Fibroblast of peridontal ligament (primary cell): ENCODE results near the gene UNC5A.
A peak's percentile ranks its signal among the peaks of the same experiment; 100 is the strongest.

Experiments used
- DNase-seq: peaks from one replicate; pipeline ENCODE4 v3.0.0-alpha.2; 2010; ENCODE audit errors: extremely low read depth

Gene UNC5A

GRCh38 chr5:176894298-176894697 is 83.9 kb downstream of the UNC5A start:
- no peak for DNase-seq

GRCh38 chr5:176895831-176896230 is 85.5 kb downstream of the UNC5A start:
- DNase-seq: no peak

DNA sequence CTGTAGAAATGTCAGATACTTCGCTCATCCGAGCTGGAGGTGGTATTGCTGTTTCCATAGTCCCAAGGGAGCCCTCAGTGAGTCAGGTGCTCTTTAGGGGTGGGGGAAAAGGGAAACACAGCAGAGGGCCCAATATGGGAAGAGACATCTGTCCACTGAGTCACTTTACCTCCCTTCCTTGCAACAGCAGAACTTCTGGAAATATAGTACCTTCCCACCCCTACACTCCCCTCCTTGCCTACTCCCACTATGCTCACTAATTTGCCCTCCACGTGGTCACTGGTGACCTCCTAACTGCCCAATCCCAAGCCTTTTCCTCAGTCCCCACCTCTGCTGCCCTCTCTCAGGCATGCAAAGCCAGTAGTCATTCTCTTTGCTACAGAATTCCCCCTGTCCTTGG is 86.9 kb downstream of the UNC5A start:
- DNase-seq: no peak

- DNase-seq: no peak
Measured at GRCh38 chr5:176899296-176899891, 89.0 kb downstream of the UNC5A start, which contains the start of gene HK3. TSS of gene HK3 (minus strand) at chr5:176899346. CDS start at chr5:176896159, 3,187 bp downstream.

DNA sequence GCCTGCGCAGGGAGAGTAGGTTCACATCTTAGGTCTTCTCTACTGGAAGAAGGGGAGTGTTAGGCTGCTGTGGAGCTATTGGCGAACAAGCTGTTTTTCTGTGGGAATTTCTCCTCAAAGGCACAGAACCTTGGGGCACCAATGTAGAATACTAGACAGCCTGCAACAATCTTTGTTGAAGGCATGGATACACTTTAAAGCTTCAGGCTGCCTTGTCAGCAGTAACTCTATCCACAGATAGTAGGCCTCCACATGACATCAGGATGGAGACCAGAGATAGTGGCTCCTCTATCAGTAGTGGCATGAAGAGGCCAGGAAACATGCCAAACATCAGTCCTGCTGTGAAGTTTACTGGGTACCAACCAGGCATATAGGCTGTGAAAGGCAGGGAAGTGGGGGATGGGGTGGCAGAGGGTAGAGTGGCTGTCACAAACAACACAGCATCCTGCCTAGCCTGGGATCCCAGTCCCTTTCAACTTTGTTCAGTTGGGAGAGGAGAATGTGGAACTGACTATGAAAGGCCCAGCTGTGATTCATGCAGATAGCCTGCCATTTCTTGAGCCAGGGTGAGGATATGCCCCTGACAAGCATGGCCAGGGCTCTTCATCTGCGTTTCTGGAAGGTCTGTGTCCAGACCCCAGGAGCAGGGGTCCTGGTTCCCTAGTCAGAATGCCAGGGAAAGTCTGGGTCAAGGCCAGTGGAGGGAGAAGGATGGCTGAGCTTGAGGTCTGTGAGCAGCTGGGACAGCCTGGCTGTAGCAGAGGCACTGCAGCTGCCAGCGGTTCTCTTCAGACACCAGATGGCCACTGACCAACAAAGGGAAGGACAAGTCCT is 89.8 kb downstream of the UNC5A start:
- no peak for DNase-seq

DNA sequence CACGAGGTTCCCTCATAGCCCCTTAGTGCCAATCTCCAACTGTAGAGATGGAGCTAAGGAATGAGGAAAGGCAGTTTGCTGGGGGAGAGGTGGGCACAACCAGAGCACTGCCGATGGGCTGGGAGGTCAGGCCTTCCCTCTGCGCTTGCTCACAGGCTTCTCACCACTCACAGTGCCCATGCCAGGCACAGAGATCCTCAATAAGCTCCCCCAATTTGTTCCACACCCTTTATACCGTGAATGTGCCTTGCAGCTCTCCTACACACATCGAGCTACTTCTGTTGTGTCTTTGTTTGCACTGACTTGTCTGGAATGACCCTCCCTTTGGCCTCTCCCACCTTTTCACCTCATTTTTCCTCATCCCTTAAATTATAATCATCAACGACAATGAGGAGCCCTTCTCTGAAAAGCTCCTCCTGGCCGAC is 90.4 kb downstream of the UNC5A start:
- no peak for DNase-seq

GRCh38 chr5:176901260-176902101 is 91.1 kb downstream of the UNC5A start:
- no peak for DNase-seq

- no peak for DNase-seq
Measured at GRCh38 chr5:176902102-176902814, 91.9 kb downstream of the UNC5A start.

- DNase-seq: no peak
Measured at GRCh38 chr5:176902911-176903664, 92.7 kb downstream of the UNC5A start.

DNA sequence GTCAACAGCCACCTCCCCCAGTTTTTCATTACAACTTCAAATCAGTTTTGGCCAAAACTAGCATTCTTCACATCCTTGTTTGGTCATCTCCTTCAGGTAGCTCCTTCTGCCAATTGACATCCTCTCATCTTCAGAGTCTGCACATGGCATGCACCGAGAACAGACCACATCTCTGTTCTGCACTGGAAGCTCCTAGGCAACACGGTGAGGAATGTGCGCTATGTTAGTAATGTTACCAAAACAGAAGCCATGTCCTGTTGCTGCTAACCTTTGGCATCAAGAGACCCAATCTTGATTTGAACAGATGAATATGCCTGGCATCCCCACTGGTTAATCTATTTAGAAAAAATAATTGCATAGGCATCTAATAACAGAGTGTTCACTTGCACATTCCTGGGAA is 93.9 kb downstream of the UNC5A start:
- DNase-seq: no peak

DNA sequence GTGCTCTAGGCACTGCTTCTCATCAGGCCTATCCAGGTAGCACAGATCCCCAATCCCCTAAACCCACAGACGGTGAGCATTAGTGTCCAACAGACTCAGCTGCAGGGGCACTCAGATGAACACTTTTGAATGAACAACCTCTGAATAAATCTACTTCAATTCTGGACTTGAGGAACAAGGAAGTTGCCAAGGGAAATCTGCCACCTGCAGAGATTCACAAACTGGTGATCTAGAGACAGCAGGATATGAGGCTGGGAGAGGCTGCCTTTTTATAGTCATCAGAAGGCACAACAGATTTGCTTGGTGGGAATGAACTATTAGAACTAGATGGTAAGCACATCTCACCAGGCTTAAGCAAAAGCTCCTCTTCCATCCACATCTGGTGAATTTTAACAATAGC is 95.8 kb downstream of the UNC5A start:
- DNase-seq: no peak

DNA sequence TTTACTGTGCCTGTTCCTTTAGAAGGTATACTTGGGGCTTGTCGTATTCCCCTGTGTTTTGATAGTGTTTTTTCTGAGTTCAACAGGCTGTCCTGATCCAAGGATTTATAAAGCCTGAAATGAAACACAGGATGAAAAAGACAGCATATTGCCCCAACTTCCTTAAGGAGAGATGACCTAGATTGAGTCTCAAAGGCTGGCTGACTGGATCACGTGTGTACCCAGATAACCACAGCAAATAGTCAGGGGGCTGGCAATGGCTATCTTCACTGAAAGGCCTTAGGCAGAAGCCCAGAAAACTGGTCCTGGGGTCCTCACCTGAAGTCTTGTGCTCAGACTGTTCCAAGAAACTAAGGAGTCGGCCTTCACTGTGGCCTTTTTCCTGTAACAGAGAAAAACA is 96.4 kb downstream of the UNC5A start:
- DNase-seq: no peak

- DNase-seq: no peak
Measured at GRCh38 chr5:176908675-176909368, 98.5 kb downstream of the UNC5A start.

DNA sequence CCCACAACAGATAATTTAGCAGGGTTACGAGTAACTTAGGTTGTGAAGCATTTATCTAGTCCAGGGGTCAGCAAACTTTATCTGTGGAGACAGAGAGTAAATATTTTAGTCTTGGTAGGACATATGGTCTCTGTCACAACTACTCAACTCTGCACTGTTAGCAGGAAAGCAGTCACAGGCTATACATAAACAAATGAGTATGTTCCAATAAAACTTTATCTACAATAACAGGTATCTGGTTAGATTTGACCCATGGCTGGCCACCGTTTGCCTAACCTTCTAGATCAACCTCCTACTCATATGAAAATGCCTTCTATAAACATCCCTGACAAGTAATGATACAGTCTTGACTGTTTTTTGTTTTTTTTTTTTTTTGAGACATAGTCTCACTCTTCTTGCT is 101.8 kb downstream of the UNC5A start:
- no peak for DNase-seq

DNA sequence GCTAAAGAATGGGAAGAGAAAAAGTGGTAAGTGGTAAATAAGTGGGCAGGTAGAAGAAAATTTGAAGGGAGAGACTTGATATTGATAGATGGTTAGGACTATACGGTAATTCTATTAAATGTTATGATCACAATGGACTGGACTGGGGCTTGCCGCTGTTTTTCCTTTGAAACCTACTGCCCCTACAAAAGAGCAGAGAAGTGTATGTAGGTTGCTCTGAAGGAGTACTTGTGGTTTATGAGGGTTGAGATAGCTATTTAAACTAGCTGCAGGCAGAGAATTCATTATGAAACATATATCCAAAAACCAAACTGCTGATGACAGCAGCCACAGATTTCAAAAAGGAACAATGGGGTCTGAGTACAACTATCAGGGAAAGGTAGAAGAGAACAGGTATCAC is 105.5 kb downstream of the UNC5A start:
- no peak for DNase-seq

GRCh38 chr5:176916337-176916736 is 106.0 kb downstream of the UNC5A start:
- no peak for DNase-seq

DNA sequence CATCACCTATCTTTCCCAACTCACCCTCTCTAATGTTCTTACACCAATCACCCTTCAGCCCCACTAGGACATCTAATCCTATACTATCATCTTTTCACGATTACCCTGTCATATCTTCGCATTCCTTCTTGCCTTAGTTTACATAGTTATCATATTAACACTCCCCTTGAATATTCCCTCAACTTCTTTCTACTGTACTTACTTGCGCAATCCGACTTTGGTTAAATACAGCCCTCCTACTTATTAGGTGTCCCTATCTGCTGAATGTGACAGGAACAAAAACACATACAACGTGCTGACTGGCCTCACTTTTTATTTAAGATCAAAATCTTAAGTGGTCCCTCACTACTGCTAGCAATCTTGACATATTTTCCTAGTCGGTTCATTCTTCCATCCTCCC is 108.3 kb downstream of the UNC5A start:
- DNase-seq: no peak

- DNase-seq: peak; percentile 38
Measured at GRCh38 chr5:176921714-176922113, 111.4 kb downstream of the UNC5A start.

DNA sequence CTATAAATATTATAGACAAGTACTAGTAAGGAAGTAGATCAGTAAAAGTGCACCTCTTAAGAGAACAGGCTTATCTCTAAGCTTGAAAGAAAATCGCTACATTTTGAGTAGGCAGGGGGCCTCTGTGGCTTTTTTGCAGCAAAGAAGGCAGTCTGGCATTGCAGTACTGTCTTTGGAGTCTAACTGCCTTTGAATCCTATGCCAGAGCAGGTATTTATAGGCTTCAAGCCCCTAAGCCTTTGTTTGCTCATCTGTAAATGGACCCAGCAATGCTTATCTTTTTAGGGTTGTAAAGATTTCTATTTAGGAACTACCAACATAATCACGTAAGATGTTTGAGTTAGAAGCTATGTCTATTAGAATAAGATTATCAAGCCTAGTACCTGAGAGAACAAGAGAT is 112.5 kb downstream of the UNC5A start:
- DNase-seq: no peak

DNA sequence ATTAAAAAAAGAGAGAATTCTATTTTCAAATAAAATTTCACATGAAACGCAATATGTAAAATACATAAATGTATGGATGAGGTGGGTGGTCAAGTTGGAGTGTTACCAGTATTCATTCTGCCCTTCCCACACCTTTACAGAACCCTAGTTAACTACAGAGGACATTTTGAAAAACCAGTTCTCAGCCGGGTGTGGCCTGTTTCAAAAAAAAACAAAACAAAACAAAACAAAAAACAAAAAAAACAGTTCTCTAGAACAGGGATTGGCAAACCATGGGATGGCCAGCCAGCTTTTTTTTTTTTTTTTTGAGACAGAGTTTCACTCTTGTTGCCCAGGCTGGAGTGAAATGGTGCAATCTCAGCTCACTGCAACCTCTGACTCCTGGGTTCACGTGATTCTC is 117.2 kb downstream of the UNC5A start:
- DNase-seq: no peak

- DNase-seq: no peak
Measured at GRCh38 chr5:176929654-176930053, 119.3 kb downstream of the UNC5A start.
